Measurements from ENCODE around the gene ZRANB1. TPM values are rescaled to one million over a fixed set of nuclear protein-coding genes. Genes with fewer than 3 reads are reported as not detected.

Gene ZRANB1
- total RNA-seq, 1 donor from 2014 or later, result 24.7 TPM

DNA sequence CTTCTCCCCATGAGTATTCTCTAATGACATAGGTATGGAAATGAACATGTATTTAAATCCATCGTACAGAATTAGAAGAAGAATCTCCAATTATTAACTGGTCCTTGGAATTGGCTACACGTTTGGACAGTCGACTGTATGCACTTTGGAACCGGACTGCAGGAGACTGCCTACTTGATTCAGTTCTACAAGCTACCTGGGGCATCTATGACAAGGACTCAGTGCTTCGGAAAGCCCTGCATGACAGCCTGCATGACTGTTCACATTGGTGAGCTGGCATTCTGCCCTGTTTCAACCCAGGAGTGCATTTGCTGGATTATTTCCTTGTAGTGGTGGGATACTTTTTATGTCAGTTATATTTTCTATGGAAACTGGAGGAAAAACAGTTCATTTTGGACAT lies 32.2 kb downstream of the ZRANB1 start:
- no peak for DNase-seq (ENCODE audit: low spot score in 2 of 2)
- intact Hi-C loops (cut with DNase I), result no loop called here
- H3K27ac ChIP-seq, result no peak overlapping the region

DNA sequence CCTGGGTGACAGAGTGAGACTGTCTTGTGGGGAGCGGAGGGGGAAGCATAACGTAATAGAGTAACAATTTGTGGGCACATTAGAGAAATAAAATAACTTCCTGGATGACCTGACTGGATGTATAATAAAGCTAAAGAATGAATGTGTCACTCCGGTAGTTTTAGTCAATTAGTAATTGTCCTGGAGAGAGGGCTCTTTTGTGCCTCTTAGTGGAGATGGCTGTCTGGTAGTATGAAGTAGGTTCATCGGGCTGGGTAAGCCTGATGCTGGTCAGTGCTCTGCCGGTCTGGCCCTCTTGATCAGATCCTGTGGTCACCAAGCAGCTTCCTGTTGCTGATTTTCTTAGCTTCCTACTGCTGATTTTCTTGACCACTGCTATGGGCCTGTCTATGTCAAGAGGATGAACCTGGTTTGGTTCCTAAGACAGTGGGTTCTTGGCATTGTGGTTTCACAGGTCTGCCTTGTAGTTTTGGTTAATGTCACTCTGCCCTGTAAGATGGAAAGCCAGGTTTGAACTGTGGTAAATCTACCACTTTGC lies 34.1 kb downstream of the ZRANB1 start:
- Histone ChIP-seq H3K27me3 (no peaks in the 10 kb centered on the region), H3K4me1 (peaks cover 0 to 3% of the 10 kb centered on the region in 2 donors), H3K36me3 (peaks cover 9 to 16% of the 10 kb centered on the region in 2 donors), H3K9me3 (no peaks in the 10 kb centered on the region), H3K27ac (no peak overlapping the region), H3K4me3 (no peak overlapping the region)
- intact Hi-C loops (cut with DNase I), result no loop called here
- no peak for DNase-seq (ENCODE audit: low spot score in 2 of 2)
- TF ChIP-seq CTCF (IDR thresholded peaks at IDR 0.05), result no peak

More for the DNA sequence above, 32.2 kb downstream of the ZRANB1 start:
- Histone ChIP-seq H3K4me3 (no peak overlapping the region), H3K4me1 (peaks cover 3 to 17% of the 10 kb centered on the region in 2 donors), H3K36me3 (peaks cover 9 to 18% of the 10 kb centered on the region in 2 donors), H3K9me3 (no peaks in the 10 kb centered on the region), H3K27me3 (no peaks in the 10 kb centered on the region)
- TF ChIP-seq CTCF (IDR thresholded peaks at IDR 0.05), result no peak

GRCh38 chr10:124977161-124977560 lies 35.2 kb downstream of the ZRANB1 start:
- intact Hi-C loops (cut with DNase I), result no loop called here
- Histone ChIP-seq H3K27me3 (no peaks in the 10 kb centered on the region), H3K27ac (no peak overlapping the region), H3K4me3 (no peak overlapping the region), H3K9me3 (no peaks in the 10 kb centered on the region), H3K36me3 (peaks cover 9 to 22% of the 10 kb centered on the region in 2 donors), H3K4me1 (no peaks in the 10 kb centered on the region)
- no peak for TF ChIP-seq CTCF (IDR thresholded peaks at IDR 0.05)
- DNase-seq (ENCODE audit: low spot score in 2 of 2), result no peak

DNA sequence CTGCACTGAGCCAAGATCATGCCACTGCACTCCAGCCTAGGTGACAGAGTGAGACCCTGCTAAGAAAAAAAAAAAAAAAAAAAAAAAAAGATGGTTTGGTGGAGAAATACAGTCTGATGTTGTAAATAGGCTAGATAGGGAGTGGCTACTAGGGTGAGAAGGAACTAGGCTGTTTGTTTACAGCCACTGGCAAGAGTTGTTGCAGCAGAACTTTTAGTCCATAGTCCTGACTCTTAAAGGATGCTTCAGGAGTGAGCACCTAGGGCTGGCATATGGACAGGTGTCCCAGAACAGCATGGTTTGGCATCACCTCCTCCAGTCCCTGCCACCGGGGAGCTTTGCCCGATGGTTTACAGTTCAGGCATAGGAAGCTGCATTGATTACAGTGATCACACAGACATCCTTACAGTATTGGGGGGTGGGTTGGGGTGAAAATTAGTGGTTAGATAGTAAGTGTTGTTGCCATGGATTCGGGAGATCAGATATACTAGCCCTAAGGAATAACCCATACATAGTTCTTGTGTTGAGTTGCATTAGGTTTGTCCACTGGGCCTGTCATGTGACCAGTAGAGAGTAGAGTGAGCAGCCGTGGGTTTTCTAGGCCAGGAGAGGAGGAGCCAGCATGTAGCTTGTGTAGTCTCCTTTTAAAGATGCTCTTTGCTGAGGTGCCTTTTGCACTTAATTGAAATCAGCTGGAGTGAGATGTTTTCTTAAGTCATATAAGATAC lies 35.9 kb downstream of the ZRANB1 start:
- H3K4me1 ChIP-seq, result no peaks in the 10 kb centered on the region
- intact Hi-C loops (cut with DNase I), result no loop called here
- no peak for TF ChIP-seq CTCF (IDR thresholded peaks at IDR 0.05)
- no peak overlapping the region for H3K4me3 ChIP-seq
- no peak for DNase-seq (ENCODE audit: low spot score in 2 of 2)
- no peaks in the 10 kb centered on the region for H3K27me3 ChIP-seq
- peaks cover 9 to 26% of the 10 kb centered on the region in 2 donors for H3K36me3 ChIP-seq
- H3K9me3 ChIP-seq, result no peaks in the 10 kb centered on the region
- no peak overlapping the region for H3K27ac ChIP-seq

DNA sequence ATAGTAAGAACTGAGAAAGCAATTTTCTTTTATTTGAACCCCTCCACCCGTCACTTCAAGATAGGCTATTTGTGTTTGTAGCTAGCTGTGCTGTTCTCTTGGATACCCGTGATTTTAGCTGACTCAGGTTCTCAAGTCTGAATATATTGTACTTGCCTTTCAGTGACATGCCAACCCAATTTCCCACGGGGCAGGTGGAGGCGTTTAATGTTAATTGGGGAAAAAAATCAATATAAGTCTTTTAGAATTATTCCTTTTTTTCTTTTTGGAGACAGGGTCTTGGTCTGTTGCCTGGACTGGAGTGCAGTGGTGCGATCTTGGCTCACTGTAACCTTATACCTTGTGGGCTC lies 36.4 kb downstream of the ZRANB1 start:
- Histone ChIP-seq H3K27ac (no peak overlapping the region), H3K36me3 (peaks cover 7 to 32% of the 10 kb centered on the region in 2 donors), H3K4me1 (peaks cover 3% of the 10 kb centered on the region in 2 donors), H3K9me3 (no peaks in the 10 kb centered on the region), H3K27me3 (no peaks in the 10 kb centered on the region), H3K4me3 (no peak overlapping the region)
- no peak for DNase-seq (ENCODE audit: low spot score in 2 of 2)
- TF ChIP-seq CTCF (IDR thresholded peaks at IDR 0.05), result no peak
- intact Hi-C loops (cut with DNase I), result no loop called here

Data from ascending aorta (tissue), 2 donors.